Omental fat pad (tissue), 4 donors: ENCODE data around the gene DNAH17. TPM values are rescaled to one million over a fixed set of nuclear protein-coding genes. Genes with fewer than 3 reads are reported as not detected.

Experiments
- ATAC-seq: fragments of 150-250 bp; one replicate; pipeline ENCODE4 v1.9.1; 2016; ENCODE audit warnings: mild to moderate bottlenecking, moderate library complexity; ENCODE audit not compliant: low FRiP score
- DNase-seq: peaks from one replicate; pipeline ENCODE4 v3.0.0-alpha.2; 2019; ENCODE audit warnings: low spot score
- total RNA-seq, 4 donors: library from RNA; depleted of rRNA; stranded (reverse); fragments of >200 nt; gene quantifications; one replicate each; pipeline ENCODE4 v1.1.0, GENCODE V29; 2016
- TF ChIP-seq, protein P1 (sequence below), 3 donors: fragments of 450-650 bp; IDR thresholded peaks; one replicate each; pipeline ENCODE4 v1.5.1; 2016 to 2017; ENCODE audit warnings: antibody characterized with exemption in 3 of 3, mild to moderate bottlenecking in 3 of 3, moderate library complexity in 2 of 3

Gene DNAH17
- total RNA-seq, 4 donors from 2014 or later: 0.24 to 1.4 (median 0.34) TPM

GRCh38 chr17:78396441-78397337 is 180.5 kb downstream of the DNAH17 start:
- TF ChIP-seq, protein P1, sequence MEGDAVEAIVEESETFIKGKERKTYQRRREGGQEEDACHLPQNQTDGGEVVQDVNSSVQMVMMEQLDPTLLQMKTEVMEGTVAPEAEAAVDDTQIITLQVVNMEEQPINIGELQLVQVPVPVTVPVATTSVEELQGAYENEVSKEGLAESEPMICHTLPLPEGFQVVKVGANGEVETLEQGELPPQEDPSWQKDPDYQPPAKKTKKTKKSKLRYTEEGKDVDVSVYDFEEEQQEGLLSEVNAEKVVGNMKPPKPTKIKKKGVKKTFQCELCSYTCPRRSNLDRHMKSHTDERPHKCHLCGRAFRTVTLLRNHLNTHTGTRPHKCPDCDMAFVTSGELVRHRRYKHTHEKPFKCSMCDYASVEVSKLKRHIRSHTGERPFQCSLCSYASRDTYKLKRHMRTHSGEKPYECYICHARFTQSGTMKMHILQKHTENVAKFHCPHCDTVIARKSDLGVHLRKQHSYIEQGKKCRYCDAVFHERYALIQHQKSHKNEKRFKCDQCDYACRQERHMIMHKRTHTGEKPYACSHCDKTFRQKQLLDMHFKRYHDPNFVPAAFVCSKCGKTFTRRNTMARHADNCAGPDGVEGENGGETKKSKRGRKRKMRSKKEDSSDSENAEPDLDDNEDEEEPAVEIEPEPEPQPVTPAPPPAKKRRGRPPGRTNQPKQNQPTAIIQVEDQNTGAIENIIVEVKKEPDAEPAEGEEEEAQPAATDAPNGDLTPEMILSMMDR (IDR thresholded peaks at IDR 0.05): no peak
- ATAC-seq: no peak
- DNase-seq: no peak

GRCh38 chr17:78395155-78395554 is 182.0 kb downstream of the DNAH17 start:
- DNase-seq (no peak), ATAC-seq (no peak)
- TF ChIP-seq, protein P1 (IDR thresholded peaks at IDR 0.05): no peak

DNA sequence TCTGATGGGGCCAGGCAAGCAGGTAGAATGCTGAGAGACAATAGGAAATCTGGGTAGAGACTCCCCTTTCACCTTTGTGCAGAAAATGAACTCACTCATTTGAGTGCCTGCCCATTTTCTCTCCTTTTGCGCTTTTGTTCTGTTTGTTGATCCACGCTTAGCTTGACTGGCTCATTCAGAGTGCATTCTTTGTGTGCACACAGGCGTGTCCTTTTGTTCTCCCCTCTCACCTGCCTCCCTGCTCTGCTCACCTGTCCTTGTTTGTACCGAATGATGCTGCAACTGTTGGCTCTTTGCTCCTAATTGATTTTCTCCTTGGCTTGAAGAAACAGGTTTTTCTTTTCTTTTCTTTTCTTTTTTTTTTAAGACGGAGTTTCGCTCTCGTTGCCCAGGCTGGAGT is 183.0 kb downstream of the DNAH17 start:
- ATAC-seq (no peak), DNase-seq (no peak)
- TF ChIP-seq, protein P1 (IDR thresholded peaks at IDR 0.05): no peak

DNA sequence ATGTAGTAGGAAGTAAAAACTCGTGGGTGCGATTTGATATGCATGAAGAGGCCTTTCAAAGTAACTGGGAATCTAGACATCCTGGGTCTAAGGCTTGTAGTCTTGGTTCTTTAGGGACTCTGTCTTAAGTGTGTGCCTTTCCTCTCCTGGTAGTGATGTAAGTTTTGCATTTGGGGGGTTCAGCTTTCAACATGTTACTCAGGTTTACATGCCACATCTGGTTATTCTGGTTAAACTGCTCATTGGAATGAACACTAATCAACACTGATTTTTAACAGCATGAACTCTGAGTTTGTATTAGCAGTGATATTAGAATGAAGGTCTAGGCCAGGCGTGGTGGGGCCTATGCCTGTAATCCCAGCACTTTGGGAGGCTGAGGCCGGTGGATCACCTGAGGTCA is 183.6 kb downstream of the DNAH17 start:
- DNase-seq (no peak), ATAC-seq (no peak)
- TF ChIP-seq, protein P1 (IDR thresholded peaks at IDR 0.05): no peak

GRCh38 chr17:78392295-78392694 is 184.9 kb downstream of the DNAH17 start:
- DNase-seq (no peak), ATAC-seq (no peak)
- TF ChIP-seq, protein P1 (IDR thresholded peaks at IDR 0.05): no peak

DNA sequence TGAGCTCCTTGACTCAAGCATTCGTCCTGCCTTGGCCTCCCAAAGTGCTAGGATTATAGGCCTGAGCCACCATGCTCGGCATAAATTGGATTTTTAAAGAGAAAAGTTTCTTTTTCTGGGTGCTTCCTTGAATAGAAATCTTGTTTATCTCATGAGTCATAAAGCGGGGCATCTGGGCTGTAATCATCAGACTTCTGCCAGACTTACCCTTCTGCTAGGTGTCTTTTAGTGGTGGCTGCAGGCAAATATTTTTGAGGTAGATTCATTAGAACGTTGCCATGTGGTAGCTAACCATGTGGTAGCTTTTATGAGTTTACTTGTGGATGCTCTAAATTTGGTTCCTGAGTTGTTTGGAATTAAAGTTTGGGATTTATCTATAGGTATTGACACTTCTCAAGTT is 185.4 kb downstream of the DNAH17 start:
- TF ChIP-seq, protein P1 (IDR thresholded peaks at IDR 0.05): no peak
- ATAC-seq: no peak
- DNase-seq: no peak

GRCh38 chr17:78391051-78391431 is 186.2 kb downstream of the DNAH17 start:
- no peak for ATAC-seq
- TF ChIP-seq, protein P1 (IDR thresholded peaks at IDR 0.05): no peak
- DNase-seq: no peak
